Neural cell (in vitro differentiated cells): Measurements from ENCODE around the gene ZNF516. TPM values are rescaled to one million over a fixed set of nuclear protein-coding genes. Genes with fewer than 3 reads are reported as not detected.

Source experiments
- H2AFZ ChIP-seq: fragments of 200-600, 300-800 bp; sonication (generic), shearing (Covaris generic); 2 replicates; pipeline ENCODE4 v1.6.0; 2014; ENCODE audit warnings: low read depth, mild to moderate bottlenecking, antibody characterized with exemption, low read length, moderate library complexity
- H3F3A ChIP-seq: fragments of 200-600 bp; shearing (Covaris generic); 2 replicates; pipeline ENCODE4 v1.6.1; 2016; ENCODE audit warnings: mild to moderate bottlenecking, moderate library complexity, mixed read lengths, antibody characterized with exemption, low read length; ENCODE audit not compliant: insufficient read depth, poor library complexity, severe bottlenecking
- H3K27ac ChIP-seq: fragments of 200-600, 300-800 bp; sonication (generic), shearing (Covaris generic); 2 replicates; pipeline ENCODE4 v1.5.1; 2014; ENCODE audit warnings: mild to moderate bottlenecking, low read length, moderate library complexity
- H3K27me3 ChIP-seq: fragments of 300-800, 200-600 bp; sonication (generic), shearing (Covaris generic); 2 replicates; pipeline ENCODE4 v1.6.0; 2014; ENCODE audit warnings: mild to moderate bottlenecking, low read depth, low read length, moderate library complexity; ENCODE audit not compliant: insufficient read depth
- H3K36me3 ChIP-seq: fragments of 300-800, 200-600 bp; sonication (generic), shearing (Covaris generic); 2 replicates; pipeline ENCODE4 v1.5.1; 2014; ENCODE audit warnings: mild to moderate bottlenecking, antibody characterized with exemption, low read length, moderate library complexity; ENCODE audit not compliant: insufficient read depth
- H3K4me2 ChIP-seq: fragments of 300-800, 200-600 bp; sonication (generic), shearing (Covaris generic); 2 replicates; pipeline ENCODE4 v1.6.0; 2014; ENCODE audit warnings: mild to moderate bottlenecking, low read length
- H3K4me3 ChIP-seq: fragments of 300-800, 200-600 bp; sonication (generic), shearing (Covaris generic); 2 replicates; pipeline ENCODE4 v1.5.1; 2014; ENCODE audit warnings: mild to moderate bottlenecking, low read length, moderate library complexity
- H3K79me2 ChIP-seq: fragments of 200-600 bp; shearing (Covaris generic); replicated peaks from 2 replicates; pipeline ENCODE4 v1.6.0; 2014; ENCODE audit warnings: mild to moderate bottlenecking, low read length, moderate library complexity; ENCODE audit not compliant: insufficient read depth
- H3K9ac ChIP-seq: fragments of 300-800, 200-600 bp; sonication (generic), shearing (Covaris generic); 2 replicates; pipeline ENCODE4 v1.6.1; 2016; ENCODE audit warnings: mild to moderate bottlenecking, low read length, mixed read lengths
- H3K9me2 ChIP-seq: fragments of 200-600 bp; shearing (Covaris generic); 2 replicates; pipeline ENCODE4 v1.6.1; 2016; ENCODE audit warnings: mild to moderate bottlenecking, low read length, mixed read lengths; ENCODE audit not compliant: insufficient read depth
- H3K9me3 ChIP-seq: fragments of 200-600, 300-800 bp; sonication (generic), shearing (Covaris generic); 2 replicates; pipeline ENCODE4 v1.6.1; 2016; ENCODE audit warnings: mild to moderate bottlenecking, mixed run types, low read length, moderate library complexity, mixed read lengths
- H4K20me1 ChIP-seq: fragments of 200-600 bp; shearing (Covaris generic); 2 replicates; pipeline ENCODE4 v1.6.1; 2016; ENCODE audit warnings: mild to moderate bottlenecking, mixed run types; ENCODE audit not compliant: insufficient read depth
- EP300 ChIP-seq: fragments of 450-650 bp; conservative IDR thresholded peaks from 2 replicates; pipeline ENCODE4 v1.6.1; 2014; ENCODE audit warnings: antibody characterized with exemption, mild to moderate bottlenecking, moderate library complexity; ENCODE audit not compliant: poor library complexity, severe bottlenecking
- EZH2 ChIP-seq: fragments of 200-600, 300-800 bp; shearing (Covaris generic), sonication (generic); IDR thresholded peaks from 2 replicates; pipeline ENCODE4 v1.6.1; 2014; ENCODE audit warnings: antibody characterized with exemption, low read length, borderline replicate concordance, mild to moderate bottlenecking; ENCODE audit not compliant: insufficient read depth, poor library complexity, severe bottlenecking
- MXI1 ChIP-seq: fragments of 450-650 bp; conservative IDR thresholded peaks from 2 replicates; pipeline ENCODE4 v1.6.1; 2014; ENCODE audit warnings: antibody characterized with exemption, mild to moderate bottlenecking; ENCODE audit not compliant: poor library complexity, severe bottlenecking
- POLR2AphosphoS5 ChIP-seq: IDR thresholded peaks from 2 replicates; pipeline ENCODE4 v1.6.1; 2012
- RAD21 ChIP-seq: fragments of 450-650 bp; conservative IDR thresholded peaks from 2 replicates; pipeline ENCODE4 v1.6.1; 2014; ENCODE audit warnings: antibody characterized with exemption, mild to moderate bottlenecking, moderate library complexity
- REST ChIP-seq: IDR thresholded peaks from 2 replicates; pipeline ENCODE4 v1.6.1; 2012; ENCODE audit warnings: borderline replicate concordance
- SMC3 ChIP-seq: fragments of 450-650 bp; conservative IDR thresholded peaks from 2 replicates; pipeline ENCODE4 v1.6.1; 2014; ENCODE audit warnings: antibody characterized with exemption, mild to moderate bottlenecking, moderate library complexity; ENCODE audit not compliant: poor library complexity
- TAF1 ChIP-seq: IDR thresholded peaks from 2 replicates; pipeline ENCODE4 v1.6.1; 2012; ENCODE audit warnings: low read depth
- polyA plus RNA-seq: library from polyadenylated mRNA; depleted of rRNA; stranded (reverse); fragments of >200 nt; gene quantifications from 2 replicates; pipeline ENCODE4 v1.2.3, GENCODE V29; 2014
- TF ChIP-seq, protein P1 (sequence below): fragments of 450-650 bp; IDR thresholded peaks from 2 replicates; pipeline ENCODE4 v1.5.1; 2014; ENCODE audit warnings: antibody characterized with exemption, mild to moderate bottlenecking, moderate library complexity; ENCODE audit not compliant: poor library complexity, severe bottlenecking

The ZNF516 gene
- polyA plus RNA-seq, 1 donor from 2014 or later: 11.5 TPM

- H3K79me2 ChIP-seq: peaks cover 42% of the 10 kb centered on the region
- H3K27ac ChIP-seq: no peak overlapping the region
- H3K9ac ChIP-seq: no peak overlapping the region
- no peak for TF ChIP-seq RAD21
- TF ChIP-seq, protein P1, sequence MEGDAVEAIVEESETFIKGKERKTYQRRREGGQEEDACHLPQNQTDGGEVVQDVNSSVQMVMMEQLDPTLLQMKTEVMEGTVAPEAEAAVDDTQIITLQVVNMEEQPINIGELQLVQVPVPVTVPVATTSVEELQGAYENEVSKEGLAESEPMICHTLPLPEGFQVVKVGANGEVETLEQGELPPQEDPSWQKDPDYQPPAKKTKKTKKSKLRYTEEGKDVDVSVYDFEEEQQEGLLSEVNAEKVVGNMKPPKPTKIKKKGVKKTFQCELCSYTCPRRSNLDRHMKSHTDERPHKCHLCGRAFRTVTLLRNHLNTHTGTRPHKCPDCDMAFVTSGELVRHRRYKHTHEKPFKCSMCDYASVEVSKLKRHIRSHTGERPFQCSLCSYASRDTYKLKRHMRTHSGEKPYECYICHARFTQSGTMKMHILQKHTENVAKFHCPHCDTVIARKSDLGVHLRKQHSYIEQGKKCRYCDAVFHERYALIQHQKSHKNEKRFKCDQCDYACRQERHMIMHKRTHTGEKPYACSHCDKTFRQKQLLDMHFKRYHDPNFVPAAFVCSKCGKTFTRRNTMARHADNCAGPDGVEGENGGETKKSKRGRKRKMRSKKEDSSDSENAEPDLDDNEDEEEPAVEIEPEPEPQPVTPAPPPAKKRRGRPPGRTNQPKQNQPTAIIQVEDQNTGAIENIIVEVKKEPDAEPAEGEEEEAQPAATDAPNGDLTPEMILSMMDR: no peak
- no peaks in the 10 kb centered on the region for H4K20me1 ChIP-seq
- no peak overlapping the region for H2AFZ ChIP-seq
- no peaks in the 10 kb centered on the region for H3K27me3 ChIP-seq
- no peaks in the 10 kb centered on the region for H3F3A ChIP-seq
- H3K4me3 ChIP-seq: no peak overlapping the region
- H3K9me3 ChIP-seq: peaks cover 8% of the 10 kb centered on the region
- H3K36me3 ChIP-seq: no peaks in the 10 kb centered on the region
- H3K9me2 ChIP-seq: no peaks in the 10 kb centered on the region
- H3K4me2 ChIP-seq: no peak overlapping the region
These were observed 108.2 kb downstream of the ZNF516 start for GRCh38 chr18:76386886-76387285.

- Histone ChIP-seq H3K27ac (no peak overlapping the region), H3F3A (no peaks in the 10 kb centered on the region), H3K4me3 (no peak overlapping the region), H3K27me3 (no peaks in the 10 kb centered on the region), H3K4me2 (no peak overlapping the region), H3K9me2 (no peaks in the 10 kb centered on the region), H3K79me2 (peaks cover 35% of the 10 kb centered on the region), H2AFZ (no peak overlapping the region), H4K20me1 (no peaks in the 10 kb centered on the region), H3K36me3 (no peaks in the 10 kb centered on the region), H3K9me3 (peaks cover 8% of the 10 kb centered on the region), H3K9ac (no peak overlapping the region)
- TF ChIP-seq MXI1 (no peak), EP300 (no peak), EZH2 (no peak), POLR2AphosphoS5 (no peak), SMC3 (no peak), TAF1 (no peak), REST (no peak), RAD21 (no peak)
- TF ChIP-seq, protein P1: no peak
These were observed 109.0 kb downstream of the ZNF516 start for GRCh38 chr18:76386071-76386470.
